ENCODE measurements around the gene FOXP1. TPM values are rescaled to one million over a fixed set of nuclear protein-coding genes. Genes with fewer than 3 reads are reported as not detected.

The FOXP1 gene
- total RNA-seq, 1 experiment from 2014 or later, result 75.3 TPM

DNA sequence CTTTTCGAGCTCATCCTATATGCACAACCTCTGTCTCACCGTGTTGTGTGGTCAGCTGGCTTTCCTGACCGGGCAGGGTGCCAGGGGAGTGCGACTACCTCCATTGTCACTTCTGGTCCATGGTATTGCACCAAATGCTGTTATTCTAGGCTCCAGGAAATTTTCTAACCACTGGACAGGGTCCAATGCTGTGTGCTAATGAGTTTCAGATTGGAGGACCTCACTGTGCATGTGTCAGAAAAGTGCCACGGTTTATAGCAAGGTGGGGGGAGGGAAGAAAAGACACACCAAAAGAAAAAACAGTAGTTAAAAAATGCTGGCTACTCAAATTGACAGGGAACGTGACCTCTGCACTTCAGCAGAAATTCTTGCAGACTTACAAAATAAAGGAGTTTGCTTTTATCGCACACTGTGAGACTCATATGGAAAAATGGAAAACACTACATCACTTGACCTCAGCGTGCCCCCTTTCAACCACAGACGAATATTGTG lies 480.1 kb downstream of the FOXP1 start:
- no peak for TF ChIP-seq CTCF (conservative IDR thresholded peaks at IDR 0.05)
- H3K27ac ChIP-seq (ENCODE audit: insufficient read length, low read depth, low read length), result no peak overlapping the region
- no peaks in the 10 kb centered on the region; the same call in 1 of the 2 replicates for H3K79me2 ChIP-seq (ENCODE audit: insufficient read depth, low read length)
- no peaks in the 10 kb centered on the region for H4K20me1 ChIP-seq (ENCODE audit: control insufficient read depth, insufficient read depth, insufficient read length)
- no peak overlapping the region for H2AK5ac ChIP-seq (ENCODE audit: insufficient read length, low read length)
- no peak overlapping the region for H2BK12ac ChIP-seq (ENCODE audit: insufficient read length, low read depth, low read length)
- no peak overlapping the region for H3T11ph ChIP-seq (ENCODE audit: low read length)
- H3K23me2 ChIP-seq (ENCODE audit: insufficient read length, low read depth, low read length, poor library complexity, severe bottlenecking), result no peaks in the 10 kb centered on the region
- no peak overlapping the region for H3K4ac ChIP-seq (ENCODE audit: low read depth, low read length)
- H2BK15ac ChIP-seq (ENCODE audit: low read depth, low read length), result no peak overlapping the region
- H3K9ac ChIP-seq (ENCODE audit: extremely low read depth, insufficient read length, low read length), result no peak overlapping the region
- H2BK20ac ChIP-seq (ENCODE audit: low read depth, low read length, poor library complexity, severe bottlenecking), result no peak overlapping the region
- no peak overlapping the region for H4K8ac ChIP-seq (replicated peaks; ENCODE audit: insufficient read length, low read depth, low read length)
- H3K27me3 ChIP-seq (ENCODE audit: insufficient read depth, low read length), result no peaks in the 10 kb centered on the region
- no peak overlapping the region for H2AFZ ChIP-seq (ENCODE audit: low read length)
- H2BK5ac ChIP-seq (ENCODE audit: insufficient read length, low read length), result no peak overlapping the region
- H3K23ac ChIP-seq (ENCODE audit: insufficient read length, low read depth, low read length), result no peak overlapping the region
- H3K36me3 Mint-ChIP-seq (ENCODE audit: insufficient read depth in 1 of 3, low read depth in 3 of 3), result no peaks in the 10 kb centered on the region
- H3K4me2 ChIP-seq (ENCODE audit: insufficient read depth, insufficient read length, low read length), result no peak overlapping the region
- WGBS (ENCODE audit: extremely low coverage, insufficient read length, low lambda C conversion rate), result no CpG with 5 or more reads among the region's 9 CpGs
- no peak overlapping the region for H4K91ac ChIP-seq (ENCODE audit: insufficient read length, low read depth, low read length)
- H3K4me3 Mint-ChIP-seq, result no peak overlapping the region
- no peaks in the 10 kb centered on the region for H3K27me3 Mint-ChIP-seq (ENCODE audit: low read depth)
- no peak overlapping the region for H3K18ac ChIP-seq (ENCODE audit: insufficient read length, low read depth, low read length)
- H3K9me3 Mint-ChIP-seq, result no peaks in the 10 kb centered on the region
- no peaks in the 10 kb centered on the region for H3K4me1 ChIP-seq (ENCODE audit: insufficient read depth, low read length)
- no peak overlapping the region for H3K27ac Mint-ChIP-seq
- H4K5ac ChIP-seq (ENCODE audit: insufficient read length, low read depth, low read length), result no peak overlapping the region
- no peak for DNase-seq
- no peak overlapping the region for H3K14ac ChIP-seq (ENCODE audit: insufficient read depth, low read length)
- no peaks in the 10 kb centered on the region for H3K79me1 ChIP-seq (ENCODE audit: insufficient read depth, low read depth, low read length, poor library complexity, severe bottlenecking)
- no peak overlapping the region for H2BK120ac ChIP-seq (ENCODE audit: low read depth, low read length, poor library complexity, severe bottlenecking)
- no peaks in the 10 kb centered on the region for H3K9me3 ChIP-seq (ENCODE audit: control insufficient read depth, low read depth, low read length)
- peaks cover 14% of the 10 kb centered on the region in 2 experiments for H3K4me1 Mint-ChIP-seq
- H3K56ac ChIP-seq (ENCODE audit: insufficient read length, low read depth, low read length), result no peak overlapping the region

Measured in H9 (cell line).